Sigmoid colon (tissue), 7 donors: ENCODE measurements around the gene SCTR. TPM values are rescaled to one million over a fixed set of nuclear protein-coding genes. Genes with fewer than 3 reads are reported as not detected.

Source experiments
- DNase-seq: peaks from one replicate; pipeline ENCODE4 v3.0.0-alpha.2; 2019
- H3K27ac ChIP-seq, 4 donors: fragments of 200-600 bp; sonication (generic); one replicate each; pipeline ENCODE4 v1.5.1; 2016 to 2019; ENCODE audit warnings: mild to moderate bottlenecking in 1 of 4
- H3K27me3 ChIP-seq, 3 donors: fragments of 200-600 bp; sonication (generic); one replicate each; pipeline ENCODE4 v1.5.1; 2019; ENCODE audit warnings: mild to moderate bottlenecking in 1 of 3
- H3K36me3 ChIP-seq, 4 donors: fragments of 200-600 bp; sonication (generic); one replicate each; pipeline ENCODE4 v1.5.1; 2016 to 2019
- H3K4me1 ChIP-seq, 4 donors: fragments of 200-600 bp; sonication (generic); one replicate each; pipeline ENCODE4 v1.5.1; 2017 to 2019
- H3K4me3 ChIP-seq, 4 donors: fragments of 200-600 bp; sonication (generic); one replicate each; pipeline ENCODE4 v1.5.1; 2017 to 2019; ENCODE audit warnings: mild to moderate bottlenecking in 2 of 4, moderate library complexity in 1 of 4
- H3K9me3 ChIP-seq, 4 donors: fragments of 200-600 bp in 3 of 4; sonication (generic) in 3 of 4; one replicate each; pipeline versions ENCODE4 v1.5.1 to v1.6.1; 2013 to 2019
- CTCF ChIP-seq, 4 experiments: fragments of 450-650 bp in 3 of 4; fragments of 200-600 bp in 1 of 4; IDR thresholded peaks; one replicate each; pipeline ENCODE4 v1.5.1; 2016 to 2019; ENCODE audit warnings: antibody characterized with exemption in 4 of 4, mild to moderate bottlenecking in 3 of 4, moderate library complexity in 2 of 4
- EP300 ChIP-seq, 4 donors: sonication (generic); formaldehyde crosslinking; IDR thresholded peaks; one replicate each; pipeline ENCODE4 v1.6.1; 2017; ENCODE audit warnings: antibody characterized with exemption in 4 of 4
- POLR2A ChIP-seq, 2 donors: fragments of 450-650 bp; IDR thresholded peaks; one replicate each; pipeline ENCODE4 v1.6.1; 2016; ENCODE audit warnings: antibody characterized with exemption in 2 of 2, mild to moderate bottlenecking in 2 of 2, moderate library complexity in 2 of 2
- POLR2AphosphoS5 ChIP-seq, 4 donors: sonication (generic); formaldehyde crosslinking; IDR thresholded peaks; one replicate each; pipeline ENCODE4 v1.6.1; 2017; ENCODE audit warnings: antibody characterized with exemption in 4 of 4
- WGBS, 2 donors: extraction: QIAGEN DNeasy Blood & Tissue Kit; methylation state at CpG; one replicate each; pipeline ENCODE4 v1.1.7; 2013; 5-methylcytosine and 5-hydroxymethylcytosine counted together
- intact Hi-C: fragments of 100-400 bp; cut with DNase I; formaldehyde crosslinking; loops from one replicate; pipeline ENCODE4 v1.15.1; 2023
- polyA plus RNA-seq, 3 donors: library from polyadenylated mRNA; stranded (reverse); fragments of 200-250 nt; gene quantifications; one replicate each; pipeline ENCODE4 v1.2.3, GENCODE V29; 2013
- total RNA-seq, 4 donors: library from RNA; depleted of rRNA; stranded (reverse); fragments of >200 nt; gene quantifications; one replicate each; pipeline ENCODE4 v1.1.0, GENCODE V29; 2016
- donor health status: healthy with polysubstance abuse.
- donor health status: Bipolar disorder and iron deficiency.
- donor health status: healthy.

The SCTR gene
- total and polyA plus RNA-seq, 7 donors, result 0.16 TPM; not detected in 6

- 75 to 89% methylated on average over 11 of the region's 11 CpGs for WGBS, 2 donors
These were observed 43.6 kb downstream of the SCTR start for GRCh38 chr2:119480718-119481142.

GRCh38 chr2:119480184-119480583 is 44.1 kb downstream of the SCTR start:
- Histone ChIP-seq H3K27ac (no peak overlapping the region), H3K27me3 (peaks cover 0 to 9% (median 0%) of the 10 kb centered on the region in 3 donors), H3K9me3 (no peaks in the 10 kb centered on the region), H3K4me1 (peaks cover 0 to 8% (median 2%) of the 10 kb centered on the region in 4 donors), H3K36me3 (no peaks in the 10 kb centered on the region), H3K4me3 (no peak overlapping the region)
- intact Hi-C loops, result no loop called here
- 91 to 93% methylated on average over 5 of the region's 5 CpGs for WGBS, 2 donors
- TF ChIP-seq POLR2A (IDR thresholded peaks at IDR 0.05) (no peak), CTCF (IDR thresholded peaks at IDR 0.05) (no peak), EP300 (IDR thresholded peaks at IDR 0.05) (no peak), POLR2AphosphoS5 (IDR thresholded peaks at IDR 0.05) (no peak)
- DNase-seq, result no peak

More at GRCh38 chr2:119480718-119481142, 43.6 kb downstream of the SCTR start:
- intact Hi-C loops, result no loop called here
- Histone ChIP-seq H3K36me3 (no peaks in the 10 kb centered on the region), H3K4me1 (peaks cover 0 to 11% (median 5%) of the 10 kb centered on the region in 4 donors), H3K9me3 (no peaks in the 10 kb centered on the region), H3K27me3 (peaks cover 0 to 9% (median 0%) of the 10 kb centered on the region in 3 donors), H3K27ac (no peak overlapping the region), H3K4me3 (no peak overlapping the region)
- TF ChIP-seq EP300 (IDR thresholded peaks at IDR 0.05) (no peak), CTCF (IDR thresholded peaks at IDR 0.05) (no peak), POLR2A (IDR thresholded peaks at IDR 0.05) (no peak), POLR2AphosphoS5 (IDR thresholded peaks at IDR 0.05) (no peak)
- DNase-seq, result no peak

- Histone ChIP-seq H3K36me3 (no peaks in the 10 kb centered on the region), H3K27ac (no peak overlapping the region), H3K4me1 (peaks cover 0 to 5% (median 0%) of the 10 kb centered on the region in 4 donors), H3K4me3 (no peak overlapping the region), H3K27me3 (peaks cover 0 to 9% (median 0%) of the 10 kb centered on the region in 3 donors), H3K9me3 (no peaks in the 10 kb centered on the region)
- intact Hi-C loops, result loop anchor here (5.0 kb wide), 1 partner anchor 597 kb away; no protein-coding TSS in a partner anchor
- no peak for DNase-seq
- 70 to 90% methylated on average over 3 of the region's 3 CpGs for WGBS, 2 donors
- TF ChIP-seq POLR2A (IDR thresholded peaks at IDR 0.05) (no peak), CTCF (IDR thresholded peaks at IDR 0.05) (no peak), POLR2AphosphoS5 (IDR thresholded peaks at IDR 0.05) (no peak), EP300 (IDR thresholded peaks at IDR 0.05) (no peak)
These were observed 45.3 kb downstream of the SCTR start for GRCh38 chr2:119478978-119479295.

GRCh38 chr2:119478188-119478977 is 45.9 kb downstream of the SCTR start:
- DNase-seq, result no peak
- Histone ChIP-seq H3K36me3 (no peaks in the 10 kb centered on the region), H3K27ac (no peak overlapping the region), H3K9me3 (no peaks in the 10 kb centered on the region), H3K4me1 (peaks cover 0 to 5% (median 0%) of the 10 kb centered on the region in 4 donors), H3K4me3 (no peak overlapping the region), H3K27me3 (peaks cover 0 to 9% (median 0%) of the 10 kb centered on the region in 3 donors)
- TF ChIP-seq POLR2AphosphoS5 (IDR thresholded peaks at IDR 0.05) (no peak), EP300 (IDR thresholded peaks at IDR 0.05) (no peak), POLR2A (IDR thresholded peaks at IDR 0.05) (no peak), CTCF (IDR thresholded peaks at IDR 0.05) (no peak)
- intact Hi-C loops, result loop anchor here (5.0 kb wide), 1 partner anchor 596 kb away; no protein-coding TSS in a partner anchor
- WGBS, 2 donors, result 89 to 93% methylated on average over 12 of the region's 12 CpGs
